Adrenal gland (tissue), 12 donors: Measurements from ENCODE around the gene PRSS33. TPM values are rescaled to one million over a fixed set of nuclear protein-coding genes. Genes with fewer than 3 reads are reported as not detected.

Experiments used
- DNase-seq, 7 donors: peaks; one replicate each; pipeline ENCODE4 v3.0.0-alpha.2; 2019 to 2020
- H3K27ac ChIP-seq, 5 donors: fragments of 200-600 bp; sonication (generic) in 4 of 5; 1 replicate in 3 of 5; 2 replicates in 2 of 5; pipeline versions ENCODE4 v1.5.1 to v1.8.0; 2016 to 2020; ENCODE audit warnings: mild to moderate bottlenecking in 1 of 5
- H3K27me3 ChIP-seq: fragments of 200-600 bp; 2 replicates; pipeline ENCODE4 v1.8.0; 2021
- H3K36me3 ChIP-seq, 2 donors: fragments of 200-600 bp; replicated peaks in 1 of 2; 1 replicate in 1 of 2; 2 replicates in 1 of 2; pipeline versions ENCODE4 v1.5.1 to v1.8.0; 2018 to 2022
- H3K4me1 ChIP-seq, 2 donors: fragments of 200-600 bp; replicated peaks in 1 of 2; 1 replicate in 1 of 2; 2 replicates in 1 of 2; pipeline versions ENCODE4 v1.5.1 to v1.8.0; 2018 to 2021
- H3K4me3 ChIP-seq, 4 donors: fragments of 200-600 bp; sonication (generic) in 3 of 4; one replicate each; pipeline ENCODE4 v1.5.1; 2016 to 2018
- H3K9me3 ChIP-seq, 3 donors: fragments of 200-600 bp; sonication (generic) in 1 of 3; replicated peaks in 1 of 3; 1 replicate in 2 of 3; 2 replicates in 1 of 3; pipeline versions ENCODE4 v1.5.1 to v1.8.0; 2016 to 2021
- CTCF ChIP-seq, 6 experiments: fragments of 450-650 bp in 4 of 6; fragments of 200-600 bp in 2 of 6; sonication (generic) in 1 of 6; IDR thresholded peaks; 1 replicate in 5 of 6; 2 replicates in 1 of 6; pipeline versions ENCODE4 v1.5.1 to v1.8.0; 2016 to 2021; ENCODE audit warnings: antibody characterized with exemption in 6 of 6, mild to moderate bottlenecking in 2 of 6, moderate library complexity in 1 of 6
- POLR2A ChIP-seq, 2 donors: fragments of 450-650 bp; IDR thresholded peaks; one replicate each; pipeline ENCODE4 v1.6.1; 2017; ENCODE audit warnings: antibody characterized with exemption in 2 of 2, mild to moderate bottlenecking in 2 of 2, moderate library complexity in 1 of 2
- WGBS, 4 donors: extraction: QIAGEN DNeasy Blood & Tissue Kit in 2 of 4; methylation state at CpG; one replicate each; pipeline versions ENCODE4 v1.1.5 to v1.1.7; 2013 to 2017; 5-methylcytosine and 5-hydroxymethylcytosine counted together
- intact Hi-C, 2 donors: fragments of 100-400 bp; cut with DNase I; formaldehyde crosslinking; loops; one replicate each; pipeline versions ENCODE4 v1.14.1 to v1.15.0; 2022 to 2023
- polyA plus RNA-seq, 3 donors: library from polyadenylated mRNA; stranded (reverse); fragments of 200-250 nt in 2 of 3; fragments of 350-450 nt in 1 of 3; fragmentation: Illumina TruSeq in 1 of 3; extraction: RNeasy Lipid Tissue Mini Kit (QIAGEN cat#74804) in 1 of 3; gene quantifications; one replicate each; pipeline ENCODE4 v1.2.3, GENCODE V29; 2013 to 2014
- total RNA-seq, 9 donors: library from RNA; depleted of rRNA in 4 of 9; stranded (reverse); fragments of >200 nt in 4 of 9; fragments of 120-200 nt in 1 of 9; fragmentation: NEBNext Ultra II Directional in 1 of 9; extraction: Animal tissue kit (Norgen Biotek cat#: 25700) in 1 of 9; gene quantifications; one replicate each; pipeline versions ENCODE4 v1.1.0 to v1.2.4, GENCODE V29; 2013 to 2023
- donor health status: healthy with polysubstance abuse.
- donor health status: Bipolar disorder and iron deficiency.
- donor health status: DM: yes; HTN: yes; CAD: no.
- donor health status: DM: no; HTN: no; CAD: no.
- donor health status: DM: no; HTN: no; CAD: no.
- donor health status: DM: yes; HTN: yes; CAD: no.

PRSS33 gene
- total and polyA plus RNA-seq, 12 donors = not detected

- intact Hi-C loops = no loop called here
- 85 to 92% (median 92%) methylated on average over 6 of the region's 6 CpGs for WGBS, 4 donors
- TF ChIP-seq POLR2A (IDR thresholded peaks at IDR 0.05) (no peak), CTCF (IDR thresholded peaks at IDR 0.05) (no peak)
- no peaks in the 10 kb centered on the region for H3K4me1 ChIP-seq
- no peak overlapping the region for H3K4me3 ChIP-seq
- no peaks in the 10 kb centered on the region for H3K27me3 ChIP-seq
- H3K36me3 ChIP-seq = no peaks in the 10 kb centered on the region
- no peak overlapping the region for H3K27ac ChIP-seq
- no peaks in the 10 kb centered on the region for H3K9me3 ChIP-seq
- no peak for DNase-seq
Measured at GRCh38 chr16:2744711-2745110, 42.6 kb downstream of the PRSS33 start.

DNA sequence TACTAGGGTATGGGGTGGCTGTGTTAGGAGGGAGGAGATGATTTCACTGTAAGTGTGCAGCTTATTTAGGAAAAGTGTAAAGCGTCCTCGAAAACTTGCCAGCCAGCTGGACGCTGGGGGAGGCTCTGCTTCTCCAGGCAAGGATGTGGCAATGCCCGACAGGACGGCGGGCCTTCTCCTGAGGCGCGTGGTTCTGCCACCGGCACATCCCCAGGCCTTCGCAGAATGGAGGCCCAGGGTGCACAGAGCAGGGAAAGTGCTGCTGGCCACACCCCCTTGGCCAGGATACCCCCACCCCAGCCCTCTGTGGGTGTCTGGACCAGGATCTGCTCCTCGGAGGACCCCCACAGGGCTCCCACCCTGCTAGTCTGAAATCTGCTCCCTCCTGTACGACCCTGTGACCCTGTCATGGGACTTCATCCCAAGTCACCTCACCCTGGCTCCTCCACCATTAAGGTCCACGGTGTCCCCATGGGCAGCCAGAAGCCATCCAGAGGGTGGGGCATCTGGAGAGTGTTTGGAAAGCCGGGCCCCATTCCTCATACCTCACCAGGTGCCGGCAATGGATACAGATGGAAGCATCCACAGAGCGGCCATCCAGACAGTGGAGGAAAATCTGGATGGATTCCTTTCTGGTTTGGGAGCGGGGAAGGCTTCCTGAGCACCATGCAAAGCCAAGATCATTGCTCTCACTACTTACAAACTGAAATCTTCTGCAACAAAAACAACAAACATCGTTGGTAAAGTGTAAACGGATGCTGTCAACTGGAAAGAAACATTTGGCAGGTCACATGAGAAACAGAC, 44.2 kb downstream of the PRSS33 start:
- Histone ChIP-seq H3K4me1 (no peaks in the 10 kb centered on the region), H3K27me3 (no peaks in the 10 kb centered on the region), H3K4me3 (no peak overlapping the region), H3K27ac (no peak overlapping the region), H3K36me3 (no peaks in the 10 kb centered on the region), H3K9me3 (no peaks in the 10 kb centered on the region)
- intact Hi-C loops = no loop called here
- TF ChIP-seq POLR2A (IDR thresholded peaks at IDR 0.05) (no peak), CTCF (IDR thresholded peaks at IDR 0.05) (no peak)
- WGBS, 4 donors = 85 to 91% (median 89%) methylated on average over 15 to 19 of the region's 19 CpGs
- no peak for DNase-seq

- Histone ChIP-seq H3K4me1 (no peaks in the 10 kb centered on the region), H3K27me3 (no peaks in the 10 kb centered on the region), H3K36me3 (no peaks in the 10 kb centered on the region), H3K9me3 (no peaks in the 10 kb centered on the region), H3K27ac (no peak overlapping the region), H3K4me3 (no peak overlapping the region)
- no peak for TF ChIP-seq CTCF (IDR thresholded peaks at IDR 0.05)
- TF ChIP-seq POLR2A (IDR thresholded peaks at IDR 0.05) = no peak
- WGBS, 4 donors = 87 to 94% (median 90%) methylated on average over 11 to 12 of the region's 12 CpGs
- DNase-seq = no peak
- intact Hi-C loops = no loop called here
Measured at GRCh38 chr16:2742323-2743006, 44.9 kb downstream of the PRSS33 start.

GRCh38 chr16:2741168-2741567, 46.2 kb downstream of the PRSS33 start:
- Histone ChIP-seq H3K36me3 (no peaks in the 10 kb centered on the region), H3K4me3 (no peak overlapping the region), H3K4me1 (no peaks in the 10 kb centered on the region), H3K27me3 (no peaks in the 10 kb centered on the region), H3K9me3 (no peaks in the 10 kb centered on the region), H3K27ac (no peak overlapping the region)
- WGBS, 4 donors = 84 to 90% (median 87%) methylated on average over 4 of the region's 4 CpGs
- no peak for DNase-seq
- no peak for TF ChIP-seq CTCF (IDR thresholded peaks at IDR 0.05)
- no peak for TF ChIP-seq POLR2A (IDR thresholded peaks at IDR 0.05)
- intact Hi-C loops = no loop called here
